ENCODE data around the gene NDUFAF7.

DNA sequence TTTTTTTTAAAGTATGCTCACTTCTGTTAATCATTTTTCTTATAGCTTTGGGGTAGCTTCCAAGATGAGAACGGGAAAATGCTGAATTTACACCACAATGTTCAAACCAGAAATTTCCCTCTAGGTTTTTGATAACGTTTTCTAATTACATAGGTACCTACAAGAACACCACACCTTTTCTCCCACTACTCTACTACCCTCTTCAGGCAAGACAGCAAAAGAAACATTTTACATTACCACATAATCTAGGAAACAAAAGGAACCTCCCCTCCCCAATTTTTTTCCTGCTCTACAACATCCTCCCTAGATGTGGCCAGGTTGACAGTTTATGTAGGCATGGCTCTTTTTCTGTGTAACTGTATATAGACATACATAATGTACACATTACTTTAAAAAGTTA, 32.4 kb downstream of the NDUFAF7 start:
- TF ChIP-seq, protein P1, sequence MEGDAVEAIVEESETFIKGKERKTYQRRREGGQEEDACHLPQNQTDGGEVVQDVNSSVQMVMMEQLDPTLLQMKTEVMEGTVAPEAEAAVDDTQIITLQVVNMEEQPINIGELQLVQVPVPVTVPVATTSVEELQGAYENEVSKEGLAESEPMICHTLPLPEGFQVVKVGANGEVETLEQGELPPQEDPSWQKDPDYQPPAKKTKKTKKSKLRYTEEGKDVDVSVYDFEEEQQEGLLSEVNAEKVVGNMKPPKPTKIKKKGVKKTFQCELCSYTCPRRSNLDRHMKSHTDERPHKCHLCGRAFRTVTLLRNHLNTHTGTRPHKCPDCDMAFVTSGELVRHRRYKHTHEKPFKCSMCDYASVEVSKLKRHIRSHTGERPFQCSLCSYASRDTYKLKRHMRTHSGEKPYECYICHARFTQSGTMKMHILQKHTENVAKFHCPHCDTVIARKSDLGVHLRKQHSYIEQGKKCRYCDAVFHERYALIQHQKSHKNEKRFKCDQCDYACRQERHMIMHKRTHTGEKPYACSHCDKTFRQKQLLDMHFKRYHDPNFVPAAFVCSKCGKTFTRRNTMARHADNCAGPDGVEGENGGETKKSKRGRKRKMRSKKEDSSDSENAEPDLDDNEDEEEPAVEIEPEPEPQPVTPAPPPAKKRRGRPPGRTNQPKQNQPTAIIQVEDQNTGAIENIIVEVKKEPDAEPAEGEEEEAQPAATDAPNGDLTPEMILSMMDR (IDR thresholded peaks at IDR 0.05) = no peak
- TF ChIP-seq EP300 (IDR thresholded peaks at IDR 0.05; ENCODE audit: low read depth) = no peak
- no peak for TF ChIP-seq POLR2A (IDR thresholded peaks at IDR 0.05)
- TF ChIP-seq POLR2AphosphoS5 (IDR thresholded peaks at IDR 0.05) = no peak

Data from transverse colon (tissue), 4 donors.